Lower leg skin (tissue), 4 donors: ENCODE results near the gene TBRG1. TPM values are rescaled to one million over a fixed set of nuclear protein-coding genes. Genes with fewer than 3 reads are reported as not detected.

ENCODE experiments used
- DNase-seq, 2 donors: peaks; one replicate each; pipeline ENCODE4 v3.0.0-alpha.2; 2019; ENCODE audit warnings: low spot score in 2 of 2
- H3K4me3 ChIP-seq: fragments of 200-600 bp; sonication (generic); 2 replicates; pipeline ENCODE4 v1.5.1; 2017; ENCODE audit warnings: mild to moderate bottlenecking, low read depth; ENCODE audit not compliant: poor library complexity, severe bottlenecking
- POLR2A ChIP-seq, 2 donors: fragments of 450-650 bp; IDR thresholded peaks; one replicate each; pipeline ENCODE4 v1.6.1; 2016 to 2017; ENCODE audit warnings: antibody characterized with exemption in 2 of 2, mild to moderate bottlenecking in 1 of 2, moderate library complexity in 1 of 2
- WGBS, 2 donors: methylation state at CpG; one replicate each; pipeline ENCODE4 v1.1.5; 2018; 5-methylcytosine and 5-hydroxymethylcytosine counted together
- intact Hi-C: fragments of 100-400 bp; cut with DNase I; formaldehyde crosslinking; loops from one replicate; pipeline ENCODE4 v1.15.0; 2023; ENCODE audit warnings: low total_unique reads
- total RNA-seq, 4 donors: library from RNA; depleted of rRNA; stranded (reverse); fragments of >200 nt; gene quantifications; one replicate each; pipeline ENCODE4 v1.1.0, GENCODE V29; 2016
- TF ChIP-seq, protein P1 (sequence below), 3 donors: fragments of 450-650 bp; IDR thresholded peaks; one replicate each; pipeline ENCODE4 v1.5.1; 2016; ENCODE audit warnings: antibody characterized with exemption in 3 of 3, mild to moderate bottlenecking in 3 of 3, moderate library complexity in 2 of 3

Gene TBRG1
- total RNA-seq, 4 donors from 2014 or later = 13.9 to 24.9 (median 17.9) TPM

DNA sequence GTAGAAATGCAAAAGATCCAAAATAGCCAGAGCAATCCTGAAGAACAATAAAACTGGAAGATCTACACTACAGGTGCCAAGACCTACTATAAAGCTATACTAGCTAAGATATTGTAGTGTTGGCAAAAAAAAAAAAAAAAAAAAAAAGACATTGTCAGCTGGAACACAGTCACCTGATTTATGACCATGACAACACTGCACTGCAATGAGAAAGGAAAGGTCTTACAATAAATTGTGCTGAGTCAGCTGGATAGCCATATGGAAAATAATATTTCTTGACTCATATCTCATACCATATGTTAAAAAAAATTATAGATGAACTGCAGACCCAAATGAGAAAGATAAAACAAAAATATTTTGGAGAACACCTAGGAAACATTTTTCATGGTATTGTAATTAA lies 14.5 kb upstream of the TBRG1 start:
- intact Hi-C loops = no loop called here
- TF ChIP-seq, protein P1, sequence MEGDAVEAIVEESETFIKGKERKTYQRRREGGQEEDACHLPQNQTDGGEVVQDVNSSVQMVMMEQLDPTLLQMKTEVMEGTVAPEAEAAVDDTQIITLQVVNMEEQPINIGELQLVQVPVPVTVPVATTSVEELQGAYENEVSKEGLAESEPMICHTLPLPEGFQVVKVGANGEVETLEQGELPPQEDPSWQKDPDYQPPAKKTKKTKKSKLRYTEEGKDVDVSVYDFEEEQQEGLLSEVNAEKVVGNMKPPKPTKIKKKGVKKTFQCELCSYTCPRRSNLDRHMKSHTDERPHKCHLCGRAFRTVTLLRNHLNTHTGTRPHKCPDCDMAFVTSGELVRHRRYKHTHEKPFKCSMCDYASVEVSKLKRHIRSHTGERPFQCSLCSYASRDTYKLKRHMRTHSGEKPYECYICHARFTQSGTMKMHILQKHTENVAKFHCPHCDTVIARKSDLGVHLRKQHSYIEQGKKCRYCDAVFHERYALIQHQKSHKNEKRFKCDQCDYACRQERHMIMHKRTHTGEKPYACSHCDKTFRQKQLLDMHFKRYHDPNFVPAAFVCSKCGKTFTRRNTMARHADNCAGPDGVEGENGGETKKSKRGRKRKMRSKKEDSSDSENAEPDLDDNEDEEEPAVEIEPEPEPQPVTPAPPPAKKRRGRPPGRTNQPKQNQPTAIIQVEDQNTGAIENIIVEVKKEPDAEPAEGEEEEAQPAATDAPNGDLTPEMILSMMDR (IDR thresholded peaks at IDR 0.05) = no peak
- no peak for TF ChIP-seq POLR2A (IDR thresholded peaks at IDR 0.05)
- H3K4me3 ChIP-seq = no peak overlapping the region
- no peak for DNase-seq

DNA sequence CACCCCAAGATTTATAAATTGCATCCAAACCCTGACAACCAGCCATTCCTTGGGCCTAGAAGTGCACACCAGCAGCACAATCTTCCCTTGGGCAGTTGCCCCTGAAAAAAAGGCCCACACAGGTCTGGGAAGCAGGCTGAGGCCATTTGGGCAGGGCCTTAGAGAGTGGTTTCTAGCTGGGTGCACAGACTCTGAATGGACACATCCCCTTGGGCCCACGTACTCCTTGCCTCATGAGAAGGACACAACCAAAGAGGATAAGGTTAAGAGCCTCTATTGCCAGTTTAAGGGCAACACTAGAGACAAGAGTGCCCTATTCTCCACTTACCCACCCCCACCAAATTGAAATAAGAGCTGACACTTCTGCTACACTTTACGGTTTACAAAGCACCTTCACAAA lies 12.4 kb upstream of the TBRG1 start:
- DNase-seq = no peak
- intact Hi-C loops = no loop called here
- no peak overlapping the region for H3K4me3 ChIP-seq
- TF ChIP-seq POLR2A (IDR thresholded peaks at IDR 0.05) = no peak
- TF ChIP-seq, protein P1 (IDR thresholded peaks at IDR 0.05) = no peak
- WGBS, 2 donors = 80 to 87% methylated on average over 2 of the region's 2 CpGs

DNA sequence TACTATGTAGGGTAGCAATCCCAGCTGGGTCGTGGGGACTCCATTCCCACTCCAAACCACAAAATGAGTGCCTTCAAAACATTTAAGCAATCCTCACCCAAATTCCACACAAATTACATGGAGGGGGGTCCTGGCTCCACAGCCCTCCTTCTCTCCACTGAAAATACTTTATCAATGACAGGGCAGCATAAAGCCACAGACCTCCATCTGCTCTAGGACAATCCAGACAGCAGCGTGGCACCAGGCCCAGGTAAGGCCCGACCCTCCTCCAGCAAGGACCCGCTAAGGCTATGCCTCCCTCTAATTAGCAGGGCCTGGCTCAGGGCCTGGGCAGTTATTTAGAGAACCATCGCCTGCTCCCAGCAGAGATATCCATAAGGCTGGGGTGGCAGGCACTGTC lies 11.6 kb upstream of the TBRG1 start, which contains the start of gene PANX3:
TSS of gene PANX3 (plus strand) at position 365 of the 400 bp plus-strand sequence. CDS start 129 bp downstream, outside the sequence.
- no peak within 1 kb of the TSS for H3K4me3 ChIP-seq
- no peak for DNase-seq
- 67 to 81% methylated on average over 5 of the region's 5 CpGs for WGBS, 2 donors
- intact Hi-C loops = no loop called here
- TF ChIP-seq, protein P1 (IDR thresholded peaks at IDR 0.05) = no peak

DNA sequence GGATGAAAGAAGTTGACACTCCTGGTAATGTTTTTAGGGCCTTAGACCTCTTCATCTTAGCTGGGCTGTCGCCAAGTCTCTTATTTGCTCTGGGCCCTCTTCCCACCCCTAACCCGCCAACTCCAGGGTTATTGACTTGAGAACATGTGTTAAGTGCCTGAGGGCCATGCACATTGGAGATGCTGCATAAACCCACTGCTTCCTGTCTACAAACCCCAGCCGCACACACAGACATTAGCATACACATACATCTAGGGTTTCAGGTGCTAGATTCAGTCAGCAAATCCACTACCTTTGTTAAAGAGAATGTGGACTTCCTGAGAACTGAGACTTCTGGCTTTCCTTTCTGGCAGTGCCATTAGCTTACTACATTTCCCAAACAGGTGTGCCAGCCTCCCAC lies 10.6 kb upstream of the TBRG1 start:
- 30 to 50% methylated on average over 3 of the region's 3 CpGs for WGBS, 2 donors
- no peak overlapping the region for H3K4me3 ChIP-seq
- TF ChIP-seq POLR2A (IDR thresholded peaks at IDR 0.05) = no peak
- TF ChIP-seq, protein P1 (IDR thresholded peaks at IDR 0.05) = no peak
- intact Hi-C loops = no loop called here
- DNase-seq = no peak

DNA sequence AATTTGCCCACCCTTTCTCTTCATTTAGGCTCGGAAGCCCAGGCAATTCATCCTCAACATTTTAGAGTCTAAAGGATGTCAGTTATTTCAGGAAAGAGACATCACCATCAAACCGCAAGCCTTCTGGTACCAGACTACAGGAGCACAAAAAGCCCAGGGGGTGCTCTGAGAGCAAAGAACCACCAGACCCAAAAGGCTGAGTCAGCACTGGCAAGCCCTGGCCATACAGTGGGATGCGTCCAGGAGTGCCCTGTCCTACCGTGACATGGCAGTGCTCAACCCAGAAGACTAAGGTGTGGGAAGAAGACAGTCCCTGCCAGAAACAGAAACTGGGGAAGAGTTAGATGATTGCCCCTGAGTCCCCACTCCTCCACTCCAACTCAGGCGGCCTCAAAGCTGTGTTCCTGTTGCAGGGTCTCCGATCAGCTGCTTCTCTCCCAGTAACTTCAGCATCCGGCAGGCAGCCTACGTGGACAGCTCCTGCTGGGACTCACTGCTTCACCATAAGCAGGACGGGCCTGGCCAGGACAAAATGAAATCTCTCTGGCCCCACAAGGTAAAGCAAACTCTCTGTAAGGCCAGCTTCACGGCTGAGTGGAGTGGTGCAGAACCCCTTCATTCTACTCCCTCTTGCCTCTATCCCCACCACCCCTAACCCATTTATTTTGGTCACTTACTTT lies 10.0 kb upstream of the TBRG1 start:
- 58 to 78% methylated on average over 10 of the region's 10 CpGs for WGBS, 2 donors
- DNase-seq = no peak
- H3K4me3 ChIP-seq = no peak overlapping the region
- intact Hi-C loops = no loop called here
- TF ChIP-seq, protein P1 (IDR thresholded peaks at IDR 0.05) = no peak
- no peak for TF ChIP-seq POLR2A (IDR thresholded peaks at IDR 0.05)

DNA sequence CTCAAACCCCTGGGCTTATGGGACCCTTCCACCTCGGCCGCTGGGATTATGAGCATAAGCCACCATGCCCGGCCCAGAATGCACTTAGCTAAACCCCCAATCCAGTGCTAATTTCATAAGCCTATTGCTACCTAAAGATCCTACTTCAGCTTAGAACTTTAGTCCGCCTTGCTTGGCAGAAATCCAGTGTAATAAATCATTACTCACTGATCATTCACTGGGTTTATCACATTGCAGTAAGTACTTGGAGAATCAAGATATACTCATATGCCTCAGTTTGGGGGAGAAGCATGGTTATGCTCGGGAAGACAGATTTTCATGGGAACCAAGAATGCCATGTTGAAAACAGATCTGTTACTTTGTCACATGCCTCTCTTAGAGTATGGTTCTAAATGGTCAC lies 3.8 kb upstream of the TBRG1 start:
- TF ChIP-seq, protein P1 (IDR thresholded peaks at IDR 0.05) = no peak
- no peak for TF ChIP-seq POLR2A (IDR thresholded peaks at IDR 0.05)
- H3K4me3 ChIP-seq = no peak overlapping the region
- no peak for DNase-seq
- WGBS, 2 donors = 72 to 77% methylated on average over 5 of the region's 5 CpGs
- intact Hi-C loops = no loop called here
